ENCODE measurements around the gene PSMD4.
"Not testable (repeated sequence)": the region's sequence is repeated elsewhere in the genome, so short reads cannot be mapped to it uniquely, and the experiment has no call there.

The PSMD4 gene

GRCh38 chr1:151254217-151255213, at the start of gene PSMD4:
Gene PSMD4 (plus strand): TSS chr1:151254734. CDS start chr1:151254783, 49 bp downstream.
- peak; percentile 100 for DNase-seq

DNA sequence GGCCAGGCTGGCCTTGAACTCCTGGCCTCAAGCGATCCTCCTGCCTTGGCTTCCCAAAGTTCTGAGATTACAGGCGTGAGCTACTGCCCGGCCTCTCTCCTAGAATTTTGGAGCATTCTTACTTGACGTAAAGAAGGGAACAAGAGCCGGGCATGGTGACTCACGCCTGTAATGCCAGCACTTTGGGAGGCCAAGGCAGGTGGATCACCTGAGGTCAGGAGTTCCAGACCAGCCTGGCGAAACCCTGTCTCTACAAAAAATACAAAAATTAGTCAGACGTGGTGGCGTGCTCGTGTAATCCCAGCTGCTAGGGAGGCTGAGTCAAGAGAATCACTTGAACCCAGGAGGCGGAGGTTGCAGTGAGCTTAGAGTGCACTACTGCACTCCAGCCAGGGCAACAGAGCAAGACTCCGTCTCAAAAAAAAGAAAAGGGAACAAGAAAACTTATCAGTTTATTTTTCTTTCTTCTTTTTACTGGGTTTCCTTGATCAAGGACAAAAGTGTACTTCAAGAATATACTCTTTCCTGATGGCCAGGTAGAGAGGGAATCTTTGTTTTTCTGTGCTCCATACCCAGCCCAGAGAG, 49.1 kb upstream of the PSMD4 start:
- DNase-seq = not testable (repeated sequence)

GRCh38 chr1:151210830-151211229, 43.7 kb upstream of the PSMD4 start:
- no peak for DNase-seq

DNA sequence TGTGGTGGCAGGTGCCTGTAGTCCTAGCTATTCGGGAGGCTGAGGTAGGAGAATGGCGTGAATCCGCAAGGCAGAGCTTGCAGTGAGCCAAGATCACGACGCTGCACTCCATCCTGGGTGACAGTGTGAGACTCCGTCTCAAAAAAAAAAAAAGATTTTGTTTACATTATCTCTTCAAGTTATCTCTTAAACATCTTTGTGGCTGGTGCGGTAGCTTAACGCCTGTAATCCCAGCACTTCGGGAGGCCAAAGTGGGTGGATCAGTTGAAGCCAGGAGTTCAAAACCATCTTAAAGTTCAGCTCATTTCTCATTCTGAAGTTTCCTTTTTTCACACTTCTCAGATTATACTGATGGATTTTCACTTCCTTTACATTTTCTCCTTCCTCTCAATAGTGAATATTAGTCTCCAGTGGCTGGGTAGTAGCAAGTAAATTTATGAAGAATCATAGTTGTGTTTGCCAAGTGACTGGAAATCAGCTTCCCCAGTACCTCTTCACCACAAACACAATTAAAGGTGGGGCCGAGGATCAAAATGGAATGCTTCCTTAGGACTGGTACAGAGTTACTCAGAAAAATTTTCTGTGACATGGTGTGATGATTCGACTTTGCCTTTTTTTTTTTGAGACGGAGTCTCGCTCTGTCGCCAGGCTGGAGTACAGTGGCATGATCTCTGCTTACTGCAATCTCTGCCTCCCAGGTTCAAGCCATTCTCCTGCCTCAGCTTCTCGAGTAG, 42.4 kb upstream of the PSMD4 start:
- no peak for DNase-seq

GRCh38 chr1:151213560-151213959, 41.0 kb upstream of the PSMD4 start:
- DNase-seq = no peak

DNA sequence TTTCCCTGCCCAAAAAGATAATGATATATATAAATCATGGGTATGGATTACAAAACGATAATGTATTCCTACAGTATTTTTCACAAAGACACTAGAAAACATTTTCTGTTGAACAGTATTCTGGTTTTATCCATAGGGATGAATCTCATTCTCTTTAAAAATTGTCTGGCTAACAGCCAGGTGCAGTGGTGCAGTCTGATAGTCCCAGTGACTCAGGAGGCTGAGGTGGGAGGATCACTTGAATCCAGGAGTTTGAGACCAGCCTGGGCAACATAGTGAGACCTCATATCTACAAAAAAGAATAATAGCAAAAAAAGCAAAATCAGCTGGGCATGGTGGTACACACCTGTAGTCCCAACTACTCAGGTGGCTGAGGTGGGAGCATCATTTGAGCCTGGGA, 32.9 kb upstream of the PSMD4 start:
- no peak for DNase-seq

- no peak for DNase-seq
Observed at GRCh38 chr1:151222130-151222529, 32.4 kb upstream of the PSMD4 start.

GRCh38 chr1:151235235-151235634, 19.3 kb upstream of the PSMD4 start:
- no peak for DNase-seq

GRCh38 chr1:151237678-151238466, 16.7 kb upstream of the PSMD4 start:
- no peak for DNase-seq

DNA sequence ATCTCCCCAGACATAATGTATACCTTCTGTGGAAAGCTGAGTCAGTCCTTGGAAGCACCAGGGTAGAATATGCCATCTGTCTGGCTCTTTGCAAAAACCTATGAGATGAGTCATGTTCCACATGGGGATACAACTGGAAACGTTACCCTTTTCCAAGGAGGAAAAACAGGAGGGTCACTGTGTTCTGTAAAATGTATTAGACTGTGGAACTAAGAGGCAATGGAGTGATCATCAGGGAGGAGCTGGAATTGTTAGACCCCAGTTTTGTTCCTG, 16.1 kb upstream of the PSMD4 start:
- no peak for DNase-seq

DNA sequence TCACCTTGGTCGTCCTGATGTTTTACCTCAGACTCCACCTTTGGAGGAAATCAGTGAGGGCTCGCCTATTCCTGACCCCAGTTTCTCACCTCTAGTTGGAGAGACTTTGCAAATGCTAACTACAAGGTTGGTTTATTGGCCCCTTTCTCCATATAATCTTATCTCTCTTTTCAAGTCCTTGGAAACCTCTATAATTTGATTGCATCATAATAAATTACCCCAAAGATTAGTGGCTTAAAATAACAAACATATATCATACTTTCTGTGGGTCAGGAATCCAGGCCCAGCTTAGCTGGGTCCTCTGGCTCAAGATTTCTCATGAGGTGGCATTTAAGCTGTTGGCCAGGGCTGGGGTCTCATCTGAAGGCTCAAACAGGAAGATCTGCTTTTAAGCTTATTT, 12.1 kb upstream of the PSMD4 start:
- no peak for DNase-seq

GRCh38 chr1:151243683-151244216, 10.8 kb upstream of the PSMD4 start:
- DNase-seq = no peak

DNA sequence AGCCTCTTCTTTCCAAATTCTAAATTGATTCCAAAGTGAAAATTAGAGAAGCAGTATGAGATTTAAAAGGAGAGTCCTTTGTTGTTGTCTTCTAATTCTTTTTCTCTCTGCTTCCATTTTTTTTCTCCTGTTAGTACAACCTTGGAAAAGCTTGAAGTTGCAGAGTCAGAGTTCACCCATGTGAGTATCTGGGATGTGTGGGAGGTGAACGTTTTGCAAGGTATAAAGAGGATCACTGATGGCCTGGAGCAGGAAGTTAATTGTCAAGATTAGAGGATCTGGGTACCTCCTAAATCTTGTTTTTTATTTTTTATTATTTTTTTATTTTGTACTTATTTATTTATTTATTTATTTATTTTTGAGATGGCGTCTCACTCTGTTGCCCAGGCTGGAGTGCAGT, 7.7 kb upstream of the PSMD4 start:
- DNase-seq = no peak

- peak; percentile 84 to 95 for DNase-seq
Observed at GRCh38 chr1:151251656-151252470, 2.7 kb upstream of the PSMD4 start.

DNA sequence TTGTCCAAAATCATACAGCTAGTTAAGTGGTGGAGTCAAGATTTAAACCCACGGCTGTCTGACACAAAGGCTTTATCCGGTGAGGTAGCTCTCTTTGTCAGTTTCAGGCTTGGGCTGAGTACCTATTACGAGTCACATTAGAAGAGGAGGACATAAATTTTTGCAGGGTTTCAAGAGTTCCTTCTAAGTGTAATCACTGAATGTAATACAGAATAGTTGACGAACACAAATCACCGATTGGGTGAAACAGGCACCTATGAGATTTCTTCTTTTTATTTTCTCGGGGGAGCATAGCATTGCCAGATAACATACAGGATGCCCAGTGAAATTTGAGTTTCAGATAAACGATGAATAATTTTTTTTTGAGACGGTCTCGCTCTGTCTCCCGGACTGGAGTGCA, 847 bp downstream of the PSMD4 start:
- no peak for DNase-seq

- DNase-seq = no peak
Observed at GRCh38 chr1:151259351-151259750, 4.8 kb downstream of the PSMD4 start.

GRCh38 chr1:151265446-151266236, 11.1 kb downstream of the PSMD4 start:
- no peak for DNase-seq

- no peak for DNase-seq
Observed at GRCh38 chr1:151266315-151266714, 11.8 kb downstream of the PSMD4 start.

GRCh38 chr1:151266821-151267220, 12.3 kb downstream of the PSMD4 start:
- DNase-seq = no peak

- no peak for DNase-seq
Observed at GRCh38 chr1:151267760-151268159, 13.2 kb downstream of the PSMD4 start.

GRCh38 chr1:151273924-151274466, 19.5 kb downstream of the PSMD4 start:
- no peak for DNase-seq

Data from SHP77 (cell line).